Progenitor cell of endocrine pancreas (in vitro differentiated cells): Measurements from ENCODE around the gene KCNQ1OT1. TPM values are rescaled to one million over a fixed set of nuclear protein-coding genes. Genes with fewer than 3 reads are reported as not detected.

Experiments used
- DNase-seq: peaks from one replicate; pipeline ENCODE4 v3.0.0; 2021; ENCODE audit warnings: low spot score; ENCODE audit not compliant: unreplicated experiment
- H3K27ac Mint-ChIP-seq: 2 replicates; pipeline ENCODE4 v1.8.0; 2021; ENCODE audit warnings: mild to moderate bottlenecking, moderate library complexity, mixed read lengths
- H3K27me3 Mint-ChIP-seq: 2 replicates; pipeline ENCODE4 v1.8.0; 2021; ENCODE audit warnings: mixed read lengths
- H3K36me3 Mint-ChIP-seq: 2 replicates; pipeline ENCODE4 v1.8.0; 2022; ENCODE audit warnings: mixed read lengths; ENCODE audit not compliant: insufficient read depth
- H3K4me1 Mint-ChIP-seq: 2 replicates; pipeline ENCODE4 v1.8.0; 2021; ENCODE audit warnings: low read depth, mixed read lengths
- H3K4me3 Mint-ChIP-seq: 2 replicates; pipeline ENCODE4 v1.8.0; 2021; ENCODE audit warnings: low read depth, mild to moderate bottlenecking, moderate library complexity, mixed read lengths
- H3K9me3 Mint-ChIP-seq: 2 replicates; pipeline ENCODE4 v1.8.0; 2021; ENCODE audit warnings: low read depth, mixed read lengths
- CTCF ChIP-seq: fragments of 200-600 bp; sonication (generic); IDR thresholded peaks from one replicate; pipeline ENCODE4 v1.5.0; 2021; ENCODE audit warnings: antibody characterized with exemption, mild to moderate bottlenecking; ENCODE audit not compliant: unreplicated experiment
- total RNA-seq: library from RNA; stranded (reverse); gene quantifications from 2 replicates; pipeline ENCODE4 v1.2.1, GENCODE V29; 2021

Gene KCNQ1OT1
- total RNA-seq, 1 donor from 2014 or later = 18.0 TPM

GRCh38 chr11:2725368-2726300, 25.8 kb upstream of the KCNQ1OT1 start:
- H3K36me3 Mint-ChIP-seq = no peaks in the 10 kb centered on the region
- peaks cover 5% of the 10 kb centered on the region for H3K27me3 Mint-ChIP-seq
- peak overlapping the region; percentile 94 for H3K27ac Mint-ChIP-seq
- DNase-seq = no peak
- H3K4me3 Mint-ChIP-seq = peak overlapping the region; percentile 34
- no peak for TF ChIP-seq CTCF
- H3K9me3 Mint-ChIP-seq = no peaks in the 10 kb centered on the region
- peaks cover 59% of the 10 kb centered on the region for H3K4me1 Mint-ChIP-seq

- Mint-ChIP-seq H3K9me3 (no peaks in the 10 kb centered on the region), H3K4me1 (peaks cover 52% of the 10 kb centered on the region), H3K4me3 (no peak overlapping the region), H3K36me3 (no peaks in the 10 kb centered on the region), H3K27me3 (peaks cover 5% of the 10 kb centered on the region), H3K27ac (peak overlapping the region; percentile 94)
- no peak for TF ChIP-seq CTCF
- DNase-seq = no peak
Observed at GRCh38 chr11:2724653-2725367, 25.0 kb upstream of the KCNQ1OT1 start.

GRCh38 chr11:2724104-2724503, 24.3 kb upstream of the KCNQ1OT1 start:
- no peaks in the 10 kb centered on the region for H3K36me3 Mint-ChIP-seq
- H3K9me3 Mint-ChIP-seq = no peaks in the 10 kb centered on the region
- peaks cover 51% of the 10 kb centered on the region for H3K4me1 Mint-ChIP-seq
- no peak for TF ChIP-seq CTCF
- peak overlapping the region; percentile 78 for H3K27ac Mint-ChIP-seq
- peaks cover 5% of the 10 kb centered on the region for H3K27me3 Mint-ChIP-seq
- no peak overlapping the region for H3K4me3 Mint-ChIP-seq
- no peak for DNase-seq

- Mint-ChIP-seq H3K4me1 (peaks cover 51% of the 10 kb centered on the region), H3K4me3 (no peak overlapping the region), H3K27ac (no peak overlapping the region), H3K27me3 (peaks cover 8% of the 10 kb centered on the region), H3K9me3 (no peaks in the 10 kb centered on the region), H3K36me3 (no peaks in the 10 kb centered on the region)
- no peak for DNase-seq
- TF ChIP-seq CTCF = no peak
Observed at GRCh38 chr11:2722955-2723354, 23.2 kb upstream of the KCNQ1OT1 start.

GRCh38 chr11:2721210-2721916, 21.6 kb upstream of the KCNQ1OT1 start:
- Mint-ChIP-seq H3K9me3 (no peaks in the 10 kb centered on the region), H3K36me3 (no peaks in the 10 kb centered on the region), H3K4me3 (no peak overlapping the region), H3K27ac (no peak overlapping the region), H3K27me3 (peaks cover 11% of the 10 kb centered on the region), H3K4me1 (peaks cover 36% of the 10 kb centered on the region)
- no peak for DNase-seq
- no peak for TF ChIP-seq CTCF
